IgD-negative memory B cell (primary cell): ENCODE measurements around the gene MRPS18B. TPM values are rescaled to one million over a fixed set of nuclear protein-coding genes. Genes with fewer than 3 reads are reported as not detected.
A peak's percentile ranks its signal among the peaks of the same experiment; 100 is the strongest.

ENCODE experiments used
- H3K27ac Mint-ChIP-seq, 3 donors: one replicate each; pipeline ENCODE4 v1.8.0; 2020 to 2022; ENCODE audit warnings: mild to moderate bottlenecking in 3 of 3, mixed read lengths in 3 of 3, moderate library complexity in 1 of 3
- H3K27me3 Mint-ChIP-seq: one replicate; pipeline ENCODE4 v1.8.0; 2021; ENCODE audit warnings: mixed read lengths
- H3K36me3 Mint-ChIP-seq: one replicate; pipeline ENCODE4 v1.8.0; 2020; ENCODE audit warnings: mild to moderate bottlenecking, mixed read lengths
- H3K4me1 Mint-ChIP-seq, 3 donors: one replicate each; pipeline ENCODE4 v1.8.0; 2020 to 2022; ENCODE audit warnings: mixed read lengths in 3 of 3, mild to moderate bottlenecking in 1 of 3
- H3K4me3 Mint-ChIP-seq, 4 donors: one replicate each; pipeline ENCODE4 v1.8.0; 2020 to 2022; ENCODE audit warnings: mild to moderate bottlenecking in 4 of 4, mixed read lengths in 4 of 4, moderate library complexity in 3 of 4
- H3K9me3 Mint-ChIP-seq, 3 donors: one replicate each; pipeline ENCODE4 v1.8.0; 2020 to 2021; ENCODE audit warnings: mixed read lengths in 3 of 3, mild to moderate bottlenecking in 1 of 3
- polyA plus RNA-seq: library from polyadenylated mRNA; unstranded; fragments of 300-500 nt; fragmentation: Illumina TruSeq; gene quantifications from one replicate; pipeline ENCODE4 v1.2.3, GENCODE V29; 2021

MRPS18B gene
- polyA plus RNA-seq, 1 donor from 2014 or later: 146 TPM

DNA sequence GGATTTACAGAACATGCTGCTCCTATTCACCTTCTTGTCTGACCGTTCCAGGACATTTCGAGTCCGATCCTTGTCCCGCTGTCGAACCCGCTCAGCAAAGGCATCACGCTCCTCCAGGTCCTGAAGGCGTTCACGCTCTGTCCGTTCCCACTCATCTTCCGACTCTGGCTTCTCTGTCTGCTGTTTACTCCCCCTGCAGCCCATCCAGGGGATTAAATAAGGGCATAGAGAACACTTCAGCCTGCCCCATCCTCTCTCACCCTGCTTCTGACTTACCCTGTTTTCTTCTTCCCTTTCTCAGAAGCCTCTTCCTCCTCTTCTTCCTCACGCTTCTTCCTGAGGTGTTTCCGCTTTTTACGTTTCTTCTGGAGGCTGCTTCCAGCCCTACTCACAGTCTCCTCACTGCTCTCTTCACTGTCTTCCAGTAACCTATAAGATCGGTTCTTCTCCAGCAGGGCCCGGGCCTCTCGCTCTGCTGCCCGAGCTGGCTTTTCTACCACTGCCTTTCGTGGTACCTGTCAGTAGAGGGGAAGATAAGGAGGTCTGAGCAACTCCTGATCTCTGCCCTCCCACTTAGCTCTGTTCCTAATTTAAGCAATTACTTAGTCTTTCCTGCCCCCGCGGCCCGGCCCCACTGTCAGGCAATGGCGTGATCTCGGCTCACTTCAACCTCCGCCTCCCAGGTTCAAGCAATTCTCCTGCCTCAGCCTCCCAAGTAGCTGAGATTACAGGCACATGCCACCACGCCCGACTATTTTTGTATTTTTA is 53.3 kb downstream of the MRPS18B start:
- peaks cover 3% of the 10 kb centered on the region for H3K36me3 Mint-ChIP-seq
- peak overlapping the region in 2 of 3 donors; percentile 63 to 64 for H3K27ac Mint-ChIP-seq
- peaks cover 2% of the 10 kb centered on the region for H3K27me3 Mint-ChIP-seq

DNA sequence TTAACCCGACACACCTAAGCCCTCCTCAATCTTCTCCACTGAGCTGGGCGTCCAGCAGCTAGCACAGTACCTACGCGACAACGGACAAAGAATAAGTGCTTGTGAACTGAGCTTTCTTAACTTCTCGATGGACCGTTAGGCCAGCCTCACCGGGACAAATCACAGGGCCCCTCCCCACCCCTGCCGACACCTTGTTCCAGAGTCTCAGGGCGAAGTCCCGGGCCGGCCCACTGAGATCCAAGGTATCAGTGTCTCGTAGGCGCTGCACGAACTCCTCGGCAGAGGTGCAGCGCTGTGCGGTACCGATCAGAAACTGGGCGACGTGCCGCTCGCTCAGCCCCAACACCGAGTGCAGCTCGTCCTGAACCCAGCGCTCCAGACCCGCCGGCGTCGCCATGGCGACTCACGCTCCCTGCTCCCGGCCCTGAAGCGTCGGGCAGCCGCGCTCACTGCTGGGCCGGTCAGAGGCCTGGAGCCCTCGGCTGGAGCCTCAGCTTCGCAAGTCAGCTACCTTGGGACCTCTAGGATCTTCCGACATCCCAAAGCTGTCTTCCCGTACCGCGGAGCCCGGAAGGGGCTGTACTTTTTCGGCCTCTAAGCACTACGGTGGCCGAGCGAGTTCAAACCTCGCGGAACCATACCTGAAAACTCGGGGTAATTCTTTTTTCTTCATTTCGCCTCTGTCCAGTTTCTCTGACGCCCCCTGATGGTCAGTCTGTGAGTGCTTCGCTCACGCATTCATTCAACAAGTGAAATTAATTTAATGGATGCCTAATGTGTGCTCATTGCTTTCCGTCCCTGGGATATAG is 55.0 kb downstream of the MRPS18B start, which contains the start of gene DHX16:
Gene DHX16 (minus strand): TSS at position 562 of the 809 bp plus-strand sequence. CDS start 165 bp downstream, at position 397.
- Mint-ChIP-seq H3K27ac (peak within 1 kb of the TSS; percentile 83 to 99 (median 88)), H3K4me3 (peak within 1 kb of the TSS; percentile 83 to 96 (median 93)), H3K4me1 (peaks cover 15 to 24% (median 22%) of the 10 kb centered on the region in 3 donors), H3K36me3 (peaks cover 5% of the 10 kb centered on the region), H3K9me3 (no peaks in the 10 kb centered on the region), H3K27me3 (peaks cover 2% of the 10 kb centered on the region)

More for the DNA sequence above, 53.3 kb downstream of the MRPS18B start:
- Mint-ChIP-seq H3K4me3 (peak overlapping the region; percentile 66 to 84 (median 75)), H3K9me3 (no peaks in the 10 kb centered on the region), H3K4me1 (peaks cover 10 to 19% (median 18%) of the 10 kb centered on the region in 3 donors)

Other genes starting within 250 kb of the MRPS18B start
- 2,343 TPM for gene HLA-E, start 128.3 kb upstream of the MRPS18B start, polyA plus RNA-seq
- gene GNL1, start 61.4 kb upstream of the MRPS18B start, polyA plus RNA-seq: 46.1 TPM
- gene PRR3, start 60.5 kb upstream of the MRPS18B start, polyA plus RNA-seq: 8.8 TPM
- gene ABCF1, start 46.4 kb upstream of the MRPS18B start, polyA plus RNA-seq: 33.7 TPM
- 28.0 TPM for gene PPP1R10, start 597 bp upstream of the MRPS18B start, polyA plus RNA-seq
- 2.0 TPM for gene ATAT1, start 9.0 kb downstream of the MRPS18B start, polyA plus RNA-seq
- 26.9 TPM for gene C6orf136, start 29.3 kb downstream of the MRPS18B start, polyA plus RNA-seq
- gene DHX16, start 55.2 kb downstream of the MRPS18B start, polyA plus RNA-seq: 21.6 TPM
- gene PPP1R18, start 68.8 kb downstream of the MRPS18B start, polyA plus RNA-seq: 91.7 TPM
- gene NRM, start 73.1 kb downstream of the MRPS18B start, polyA plus RNA-seq: 56.1 TPM
- gene MDC1, start 99.4 kb downstream of the MRPS18B start, polyA plus RNA-seq: 4.6 TPM
- 156 TPM for gene TUBB, start 102.5 kb downstream of the MRPS18B start, polyA plus RNA-seq
- gene FLOT1, start 124.8 kb downstream of the MRPS18B start, polyA plus RNA-seq: 97.3 TPM
- gene IER3, start 126.7 kb downstream of the MRPS18B start, polyA plus RNA-seq: 0.73 TPM